Activated naive CD4-positive, alpha-beta T cell treated with anti-CD3 and anti-CD28 coated beads, Interleukin-2, amount 50 U/mL, for 72 hours (primary cell): ENCODE results near the gene SDK2. TPM values are rescaled to one million over a fixed set of nuclear protein-coding genes. Genes with fewer than 3 reads are reported as not detected.

ENCODE experiments used
- ATAC-seq, 2 donors: fragments of 150-1000 bp; cut with Tn5 transposase; 2 replicates each; pipeline ENCODE4 v1.10.0; 2021; ENCODE audit warnings: mild to moderate bottlenecking in 2 of 2, moderate library complexity in 2 of 2
- DNase-seq, 2 donors: peaks; one replicate each; pipeline ENCODE4 v3.0.0; 2021 to 2022; ENCODE audit warnings: low spot score in 2 of 2
- H3K27ac Mint-ChIP-seq, 2 donors: one replicate each; pipeline ENCODE4 v1.8.0; 2022; ENCODE audit warnings: mild to moderate bottlenecking in 2 of 2, mixed read lengths in 2 of 2
- H3K36me3 Mint-ChIP-seq, 2 donors: one replicate each; pipeline ENCODE4 v1.8.0; 2022; ENCODE audit warnings: mixed read lengths in 2 of 2
- H3K9me3 Mint-ChIP-seq, 2 donors: one replicate each; pipeline ENCODE4 v1.8.0; 2022; ENCODE audit warnings: mixed read lengths in 2 of 2
- total RNA-seq, 2 donors: library from RNA; stranded (reverse); gene quantifications; one replicate each; pipeline ENCODE4 v1.2.3, GENCODE V29; 2022

Gene SDK2
- total RNA-seq, 2 donors from 2014 or later = 0.66 to 1.5 TPM

DNA sequence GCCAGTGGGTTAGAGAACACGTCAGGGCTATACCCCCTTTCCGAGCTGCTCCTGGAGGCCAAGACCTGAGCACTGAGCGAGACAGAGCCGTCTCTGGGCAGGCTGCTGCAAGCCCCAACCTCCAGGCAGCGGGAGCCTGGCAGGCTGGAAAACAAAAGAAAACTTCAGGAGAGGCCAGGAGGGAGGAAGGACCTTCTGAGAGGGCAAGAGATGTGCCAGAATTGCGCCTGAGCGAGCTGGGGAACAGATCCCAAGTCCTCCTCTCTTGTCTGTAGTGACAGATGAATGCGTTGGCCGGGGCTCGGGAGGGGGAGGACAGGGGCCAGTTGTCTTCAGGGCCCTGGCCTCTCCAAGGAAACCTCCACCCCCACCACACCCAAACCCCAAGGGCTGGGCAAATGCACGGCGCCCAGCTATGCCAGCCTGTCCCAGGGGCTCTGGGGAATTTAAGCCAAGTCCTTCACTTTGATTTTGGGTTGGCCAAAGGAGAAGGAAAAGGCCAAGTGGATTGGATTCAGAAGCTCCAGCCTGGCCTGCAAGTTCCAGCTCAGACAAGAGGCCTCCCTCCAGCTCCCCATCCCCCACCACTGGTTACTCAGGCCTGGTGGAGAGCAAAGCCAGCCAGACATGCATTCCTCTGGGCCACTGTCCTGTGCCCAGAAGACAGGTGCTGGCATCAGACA, 18.1 kb downstream of the SDK2 start:
- Mint-ChIP-seq H3K36me3 (no peaks in the 10 kb centered on the region), H3K9me3 (no peaks in the 10 kb centered on the region), H3K27ac (no peak overlapping the region)
- ATAC-seq (no peak), DNase-seq (no peak)

DNA sequence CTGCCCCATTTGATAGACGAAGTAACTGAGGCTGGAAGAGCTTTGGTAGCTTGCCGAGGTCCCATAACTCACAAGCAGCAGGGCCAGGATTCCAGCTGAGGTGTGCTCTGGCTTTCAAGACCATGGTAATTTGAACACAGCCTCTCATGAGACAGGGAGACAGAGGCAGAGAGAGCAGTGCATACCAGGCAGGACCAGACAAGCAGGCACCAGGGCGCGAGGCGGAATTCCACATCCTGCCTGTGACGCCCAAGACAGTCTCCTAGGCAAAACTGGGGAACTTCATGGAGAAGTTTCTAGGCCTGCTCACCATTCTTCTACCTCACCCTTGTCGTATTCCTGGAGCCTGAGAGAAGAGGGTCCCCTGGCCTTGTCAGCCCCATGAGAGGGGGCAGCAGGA, 19.2 kb downstream of the SDK2 start:
- no peak for ATAC-seq
- H3K36me3 Mint-ChIP-seq = no peaks in the 10 kb centered on the region
- H3K9me3 Mint-ChIP-seq = no peaks in the 10 kb centered on the region
- no peak overlapping the region for H3K27ac Mint-ChIP-seq
- no peak for DNase-seq

DNA sequence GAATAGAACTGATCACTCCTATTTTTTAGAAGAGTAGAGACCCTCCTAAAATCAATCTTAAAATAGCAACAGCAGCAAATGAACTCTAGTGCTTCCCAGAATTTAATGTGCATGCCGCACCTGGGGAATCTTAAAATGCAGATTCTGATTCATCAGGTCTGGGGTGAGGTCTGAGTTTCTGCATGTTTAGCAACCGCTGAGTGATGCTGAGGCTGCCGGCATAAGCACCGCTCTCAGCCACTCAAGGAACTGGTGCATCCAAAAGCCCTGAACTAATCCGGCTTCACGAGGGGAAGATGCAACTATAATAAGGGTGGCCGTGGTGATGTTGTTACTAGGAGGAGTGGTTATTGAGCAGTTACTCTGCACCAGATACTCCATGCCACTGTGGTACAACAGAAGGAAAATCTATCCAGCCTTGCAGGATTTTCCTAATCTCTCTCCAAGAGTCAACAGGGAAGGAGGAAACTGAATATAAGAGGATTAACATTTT, 19.7 kb downstream of the SDK2 start:
- Mint-ChIP-seq H3K27ac (no peak overlapping the region), H3K36me3 (peaks cover under 1 to 2% of the 10 kb centered on the region in 2 donors), H3K9me3 (peaks cover under 1% of the 10 kb centered on the region in 2 donors)
- ATAC-seq = no peak
- DNase-seq = no peak

DNA sequence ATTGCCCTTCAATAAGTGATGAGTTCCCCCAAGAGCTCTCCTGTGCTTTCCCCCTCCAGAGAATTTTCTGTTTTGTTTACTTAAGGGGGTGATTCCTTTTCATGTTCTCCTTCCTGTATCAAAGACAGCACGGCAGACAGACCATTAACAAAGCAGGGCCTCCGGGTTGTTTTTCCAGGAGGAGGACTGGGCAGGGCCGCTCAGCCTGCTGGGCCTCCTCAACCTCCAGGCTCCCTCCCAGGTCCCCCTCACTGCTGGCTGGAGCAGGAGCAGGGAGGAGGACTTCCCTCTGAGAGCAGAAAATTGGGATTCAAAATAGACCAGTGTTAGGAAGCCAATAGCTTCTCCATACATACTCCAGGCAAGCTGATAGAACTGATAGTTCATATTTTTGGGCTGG, 20.4 kb downstream of the SDK2 start:
- DNase-seq (no peak), ATAC-seq (no peak)
- H3K9me3 Mint-ChIP-seq = peaks cover 4 to 5% of the 10 kb centered on the region in 2 donors
- peaks cover 4 to 8% of the 10 kb centered on the region in 2 donors for H3K36me3 Mint-ChIP-seq
- no peak overlapping the region for H3K27ac Mint-ChIP-seq

DNA sequence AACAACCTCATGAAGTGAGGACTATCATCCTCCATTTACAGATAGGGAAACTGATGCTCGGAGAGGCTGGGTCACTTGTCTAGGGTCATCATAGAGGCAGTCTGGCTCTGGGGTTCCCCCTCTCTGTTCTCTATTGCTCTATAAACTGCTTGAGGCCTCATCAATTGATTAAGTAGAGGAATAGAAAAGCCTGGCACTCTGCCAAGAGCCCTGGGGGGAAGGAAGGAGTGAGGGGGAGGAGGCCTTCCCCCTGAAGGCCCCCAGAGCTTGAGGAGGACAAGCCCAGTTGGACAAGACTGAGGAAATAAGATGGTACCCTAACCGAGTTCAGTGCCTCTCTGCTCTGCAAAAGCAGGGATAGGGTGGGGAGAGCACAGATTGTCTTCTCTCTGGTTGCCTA, 21.0 kb downstream of the SDK2 start:
- no peak overlapping the region for H3K27ac Mint-ChIP-seq
- H3K36me3 Mint-ChIP-seq = peaks cover 4 to 8% of the 10 kb centered on the region in 2 donors
- ATAC-seq = no peak
- peaks cover 4 to 5% of the 10 kb centered on the region in 2 donors for H3K9me3 Mint-ChIP-seq
- DNase-seq = no peak

DNA sequence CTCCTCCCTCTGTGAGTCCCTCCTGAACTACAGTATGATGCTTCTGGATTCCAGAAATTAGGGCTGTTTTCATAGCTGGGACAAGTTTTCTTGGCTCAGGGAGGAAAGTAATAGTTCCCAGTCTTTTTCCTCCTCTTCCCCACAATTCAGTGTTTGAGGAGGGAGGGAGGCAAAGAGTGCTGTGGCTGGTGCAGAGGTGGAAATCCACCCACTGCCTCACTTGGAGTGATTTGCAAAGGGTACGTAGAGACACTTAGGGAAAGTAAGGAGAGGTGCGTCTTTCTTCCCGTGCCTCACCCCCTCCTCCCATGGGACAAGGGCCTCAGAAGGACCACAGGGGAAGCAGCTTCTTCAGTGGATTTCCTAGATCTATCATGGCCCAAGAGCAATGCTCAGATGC, 21.9 kb downstream of the SDK2 start:
- Mint-ChIP-seq H3K36me3 (peaks cover 4 to 8% of the 10 kb centered on the region in 2 donors), H3K9me3 (peaks cover 4 to 5% of the 10 kb centered on the region in 2 donors), H3K27ac (no peak overlapping the region)
- DNase-seq = no peak
- no peak for ATAC-seq

DNA sequence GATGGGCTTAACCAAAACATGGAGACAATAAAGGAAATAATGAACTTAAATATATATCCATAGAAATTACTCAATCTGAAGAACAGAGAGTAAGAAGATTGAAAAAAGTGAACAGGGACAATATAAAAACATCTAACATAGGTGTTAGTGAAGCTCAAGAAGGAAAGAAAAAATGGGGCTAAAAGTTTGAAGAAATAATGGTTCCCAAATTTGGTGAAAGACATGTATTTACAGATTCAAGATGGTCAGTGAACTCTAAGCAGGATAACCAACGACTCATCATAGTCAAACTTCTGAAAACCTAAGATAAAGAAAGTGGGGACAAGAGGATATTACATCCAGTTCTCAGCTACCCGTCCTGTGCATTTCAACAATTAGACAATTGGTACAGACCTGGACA, 22.6 kb downstream of the SDK2 start:
- H3K9me3 Mint-ChIP-seq = peaks cover 4 to 5% of the 10 kb centered on the region in 2 donors
- ATAC-seq (no peak), DNase-seq (no peak)
- H3K27ac Mint-ChIP-seq = no peak overlapping the region
- peaks cover 4 to 8% of the 10 kb centered on the region in 2 donors for H3K36me3 Mint-ChIP-seq

DNA sequence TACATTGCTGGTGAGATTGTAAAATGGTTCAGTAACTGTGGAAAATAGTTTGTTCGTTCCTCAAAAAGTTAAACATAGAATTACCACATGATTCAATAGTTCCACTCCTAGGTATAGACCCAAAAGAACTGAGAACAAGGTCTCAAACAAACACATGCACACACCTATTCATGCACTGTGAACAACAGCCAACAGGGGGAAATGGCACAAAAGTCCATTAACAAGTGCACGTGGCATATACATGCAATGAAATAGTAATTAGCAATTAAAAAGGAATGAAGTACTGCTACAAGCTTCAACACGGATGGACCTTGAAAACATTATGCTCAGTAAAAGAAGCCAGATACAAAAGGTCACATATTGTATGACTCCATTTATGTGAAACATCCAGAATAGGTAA, 23.8 kb downstream of the SDK2 start:
- ATAC-seq (no peak), DNase-seq (no peak)
- Mint-ChIP-seq H3K9me3 (peaks cover 4 to 5% of the 10 kb centered on the region in 2 donors), H3K36me3 (peaks cover 4 to 8% of the 10 kb centered on the region in 2 donors), H3K27ac (no peak overlapping the region)

DNA sequence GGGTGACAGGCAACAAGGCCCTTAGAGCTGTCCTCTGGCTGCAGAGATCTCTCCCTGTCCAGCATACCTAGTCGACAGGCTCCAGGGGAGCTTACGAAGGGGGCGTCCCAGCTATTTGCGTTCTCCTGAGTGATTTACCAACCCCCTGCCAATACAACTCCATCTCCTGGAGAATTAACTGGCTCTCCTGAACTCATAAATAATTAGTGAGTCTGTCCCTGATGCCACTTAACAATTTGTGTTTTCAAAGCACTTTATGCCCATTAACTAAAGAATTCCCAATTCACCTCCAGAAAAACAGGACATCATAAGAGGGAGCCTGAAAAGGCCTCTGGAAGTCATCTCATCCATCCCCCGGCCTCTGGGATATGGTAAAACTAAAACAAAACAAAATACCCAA, 26.7 kb downstream of the SDK2 start:
- no peak overlapping the region for H3K27ac Mint-ChIP-seq
- H3K36me3 Mint-ChIP-seq = peaks cover 4 to 8% of the 10 kb centered on the region in 2 donors
- no peak for ATAC-seq
- DNase-seq = no peak
- H3K9me3 Mint-ChIP-seq = peaks cover 4 to 5% of the 10 kb centered on the region in 2 donors

DNA sequence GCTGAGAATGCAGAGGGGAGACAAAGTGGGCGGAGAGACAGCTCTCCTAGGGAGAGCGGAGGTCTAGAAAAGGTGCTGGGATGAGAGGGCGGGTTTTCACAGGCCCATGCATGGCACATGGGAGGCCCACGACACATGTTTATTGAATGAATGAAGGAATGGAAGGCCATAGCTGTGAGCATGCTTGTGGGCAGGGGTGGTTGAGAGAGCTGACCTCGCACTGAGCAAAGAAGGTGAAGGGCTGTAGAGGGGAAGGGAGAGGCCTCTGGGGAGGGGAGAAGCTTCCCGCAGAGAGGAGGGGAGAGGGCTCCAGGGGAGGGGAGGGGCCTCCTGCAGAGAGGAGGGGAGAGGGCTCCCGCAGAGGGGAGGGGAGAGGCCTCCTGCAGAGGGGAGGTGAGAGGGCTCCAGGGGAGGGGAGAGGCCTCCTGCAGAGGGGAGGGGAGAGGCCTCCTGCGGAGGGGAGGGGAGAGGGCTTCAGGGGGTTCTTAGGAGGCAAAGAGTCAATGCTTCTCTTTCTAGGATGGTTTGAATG, 27.3 kb downstream of the SDK2 start:
- no peak for ATAC-seq
- peak overlapping the region; percentile 20 to 84 for H3K27ac Mint-ChIP-seq
- H3K9me3 Mint-ChIP-seq = peaks cover 4 to 5% of the 10 kb centered on the region in 2 donors
- H3K36me3 Mint-ChIP-seq = peaks cover 4 to 8% of the 10 kb centered on the region in 2 donors
- no peak for DNase-seq

DNA sequence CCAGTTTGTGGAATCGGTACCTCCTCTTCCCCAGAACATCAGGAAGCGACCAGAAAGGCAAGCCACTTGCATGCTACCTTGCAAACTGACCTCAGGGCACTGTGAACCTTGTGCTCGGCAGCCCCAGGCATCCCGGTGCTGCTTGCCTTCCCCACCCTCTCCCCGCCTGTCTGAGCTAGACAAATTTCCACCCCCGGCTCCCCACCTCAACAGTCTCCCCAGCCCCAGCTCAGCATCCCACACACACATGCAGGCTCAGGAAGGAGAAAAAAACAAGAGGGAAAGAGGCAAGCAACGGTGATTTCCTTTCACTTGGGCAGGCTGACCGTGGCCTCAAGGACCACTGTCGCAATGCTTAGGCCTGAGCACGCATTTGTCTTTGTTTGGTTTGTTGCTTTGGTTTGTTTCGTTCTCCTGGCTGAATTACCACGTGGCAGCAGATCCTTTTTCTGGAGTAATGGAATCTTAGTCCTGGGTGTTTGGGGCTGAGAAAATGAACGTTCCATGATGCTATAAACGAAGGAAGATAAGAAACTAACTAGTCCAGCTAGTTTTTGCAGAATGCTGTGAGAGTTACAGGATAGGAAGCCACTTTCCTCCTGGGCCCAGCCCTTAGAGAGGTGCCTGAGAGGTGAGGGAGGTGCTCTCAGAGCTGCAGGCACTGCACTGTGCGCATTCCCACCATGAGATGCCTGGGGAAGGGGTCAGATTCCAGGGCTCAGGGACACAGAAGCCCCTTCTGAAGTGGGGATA, 27.9 kb downstream of the SDK2 start:
- DNase-seq (no peak), ATAC-seq (no peak)
- H3K27ac Mint-ChIP-seq = peak overlapping the region; percentile 20 to 84
- peaks cover 4 to 5% of the 10 kb centered on the region in 2 donors for H3K9me3 Mint-ChIP-seq
- peaks cover 4 to 8% of the 10 kb centered on the region in 2 donors for H3K36me3 Mint-ChIP-seq

DNA sequence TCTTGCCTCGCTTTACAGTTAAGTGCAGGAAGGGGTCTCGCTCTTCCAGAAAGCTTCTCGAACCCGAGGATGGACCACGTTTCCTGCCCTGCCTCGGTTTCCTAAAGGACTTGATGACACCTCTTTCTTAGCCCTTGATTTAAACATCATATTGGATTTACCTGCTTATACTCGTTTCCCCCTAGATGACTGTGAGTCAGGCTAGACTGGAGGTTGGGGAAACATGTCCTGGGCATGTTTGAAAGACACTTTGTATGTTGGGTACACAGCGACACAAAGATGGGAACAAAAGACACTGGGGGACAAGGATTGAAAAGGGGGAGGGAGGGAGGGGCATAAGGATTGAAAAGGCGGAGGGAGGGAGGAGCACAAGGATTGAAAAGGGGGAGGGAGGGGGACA, 30.0 kb downstream of the SDK2 start:
- peak overlapping the region; percentile 29 to 81 for H3K27ac Mint-ChIP-seq
- no peak for ATAC-seq
- peaks cover under 1 to 2% of the 10 kb centered on the region in 2 donors for H3K9me3 Mint-ChIP-seq
- DNase-seq = no peak
- H3K36me3 Mint-ChIP-seq = peaks cover under 1 to 3% of the 10 kb centered on the region in 2 donors

DNA sequence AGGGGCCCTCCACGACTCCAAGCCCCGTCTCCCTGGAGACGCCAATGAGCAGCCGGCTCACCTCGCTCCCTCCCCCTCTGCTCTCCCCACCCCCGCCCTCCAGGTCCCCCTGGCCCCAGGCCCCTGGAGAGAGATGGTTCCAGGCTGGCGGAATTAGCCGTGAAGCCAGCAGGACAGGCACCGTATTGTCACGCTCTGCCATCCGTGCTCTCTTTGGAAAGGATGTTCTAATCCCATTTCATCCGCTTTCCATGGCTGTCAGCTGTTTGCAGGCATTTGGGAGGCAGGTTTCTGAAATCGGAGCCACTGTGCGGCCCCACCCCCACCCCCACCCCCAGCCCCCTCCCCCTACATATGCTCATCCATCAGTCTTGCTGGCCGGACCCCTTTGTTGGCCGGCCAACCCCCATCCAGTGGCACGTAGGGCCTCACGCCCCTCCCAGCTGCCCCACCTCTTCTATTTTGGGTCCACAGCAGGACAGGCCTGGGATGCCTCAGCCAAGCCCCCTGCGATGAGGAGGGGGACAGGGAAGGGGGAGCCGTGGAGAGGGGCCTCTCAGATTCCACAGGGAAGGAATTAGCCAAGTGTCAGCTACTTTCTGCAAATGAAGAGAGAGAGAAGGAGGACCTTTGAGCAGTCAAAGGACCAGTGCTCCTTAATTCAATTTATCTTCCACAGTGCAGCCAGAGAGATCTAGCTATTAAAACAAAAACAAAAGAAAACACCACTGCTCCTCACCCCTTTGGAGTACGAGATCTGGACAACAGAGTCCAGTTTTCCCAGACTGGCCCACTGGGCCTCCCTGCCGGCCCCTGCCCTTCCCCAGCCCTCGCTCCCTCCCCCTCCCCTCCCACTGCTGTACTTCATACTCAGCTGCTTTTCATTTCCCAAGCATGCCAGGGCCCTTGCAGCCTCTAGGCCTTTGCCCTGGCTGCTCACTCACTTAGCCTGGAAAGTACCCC, 30.7 kb downstream of the SDK2 start:
- Mint-ChIP-seq H3K36me3 (no peaks in the 10 kb centered on the region), H3K27ac (peak overlapping the region; percentile 34 to 81), H3K9me3 (no peaks in the 10 kb centered on the region)
- no peak for DNase-seq
- no peak for ATAC-seq

DNA sequence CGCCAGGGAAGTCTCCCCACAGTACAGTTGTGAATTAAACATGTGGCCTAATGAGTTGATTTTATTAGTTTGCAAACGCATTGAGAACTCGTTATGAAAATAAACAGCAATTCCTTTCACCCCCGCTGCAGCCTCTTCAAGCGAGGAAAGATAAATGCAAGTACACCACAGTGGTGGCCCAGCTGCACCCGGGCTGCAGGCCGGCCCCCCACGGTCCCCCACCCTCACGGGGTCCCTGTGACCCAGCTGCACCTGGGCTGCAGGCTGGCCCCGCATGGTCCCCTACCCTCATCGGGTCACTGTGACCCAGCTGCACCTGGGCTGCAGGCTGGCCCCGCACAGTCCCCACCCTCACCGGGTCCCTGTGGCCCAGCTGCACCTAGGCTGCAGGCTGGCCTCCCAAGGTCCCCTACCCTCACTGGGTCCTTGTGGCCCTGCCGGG, 32.2 kb downstream of the SDK2 start:
- peak overlapping the region in 1 of 2 donors; percentile 65 for H3K27ac Mint-ChIP-seq
- no peaks in the 10 kb centered on the region for H3K9me3 Mint-ChIP-seq
- ATAC-seq = no peak
- DNase-seq = no peak
- H3K36me3 Mint-ChIP-seq = no peaks in the 10 kb centered on the region

DNA sequence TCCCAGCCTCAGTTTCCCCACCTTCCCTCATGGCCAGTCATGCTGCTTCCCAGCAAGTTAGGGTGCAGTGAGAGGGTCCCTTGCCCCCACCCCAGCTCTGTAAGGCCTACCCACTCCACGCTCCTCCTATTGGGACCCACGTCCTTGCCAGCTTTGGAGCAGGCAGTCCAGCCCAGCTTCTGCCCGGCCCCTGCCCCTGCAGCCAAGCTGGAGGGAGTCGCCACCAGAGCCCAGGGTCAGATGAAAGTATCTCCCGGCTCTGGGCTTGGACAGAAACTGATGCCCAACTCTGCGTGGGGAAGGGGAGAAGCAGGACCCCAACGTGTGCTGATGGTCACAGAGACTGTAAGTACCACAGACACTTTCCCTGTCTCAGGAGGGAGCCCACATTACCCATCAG, 32.6 kb downstream of the SDK2 start:
- Mint-ChIP-seq H3K36me3 (no peaks in the 10 kb centered on the region), H3K27ac (no peak overlapping the region), H3K9me3 (no peaks in the 10 kb centered on the region)
- DNase-seq (no peak), ATAC-seq (no peak)

DNA sequence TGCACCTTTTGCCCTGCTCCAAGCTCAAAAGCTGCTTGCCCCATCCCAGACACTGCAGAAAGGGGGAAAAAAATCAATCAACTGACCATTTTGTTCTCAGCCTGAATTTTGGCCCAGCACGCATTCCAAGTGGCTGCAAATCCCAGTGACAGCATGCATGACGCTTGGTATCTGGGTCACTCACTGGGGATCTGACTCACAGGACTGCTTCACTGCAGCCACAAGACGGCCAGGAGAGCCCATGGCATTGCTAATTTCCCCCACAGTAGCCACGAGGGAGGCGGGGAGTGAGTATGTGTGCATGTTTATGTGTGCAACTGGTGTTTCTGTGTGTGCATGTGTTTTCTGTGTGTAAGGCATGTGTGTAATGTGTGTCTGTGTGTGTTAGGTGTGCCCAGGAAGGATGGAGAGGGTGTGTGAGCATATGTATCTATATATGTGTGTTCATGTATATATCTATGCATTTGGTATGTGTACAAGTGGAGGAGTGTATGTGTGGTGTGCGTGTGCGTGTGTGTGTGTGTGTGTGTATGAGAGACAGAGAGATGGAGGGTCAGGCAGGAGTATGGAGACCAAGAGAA, 33.8 kb downstream of the SDK2 start:
- DNase-seq = no peak
- no peaks in the 10 kb centered on the region for H3K9me3 Mint-ChIP-seq
- no peak overlapping the region for H3K27ac Mint-ChIP-seq
- no peak for ATAC-seq
- no peaks in the 10 kb centered on the region for H3K36me3 Mint-ChIP-seq
